ENCODE results near the gene C1RL. TPM values are rescaled to one million over a fixed set of nuclear protein-coding genes. Genes with fewer than 3 reads are reported as not detected.

C1RL gene
- total RNA-seq, 1 experiment from 2014 or later: 25.9 TPM

- Histone ChIP-seq H3K9me2 (ENCODE audit: insufficient read depth) (no peaks in the 10 kb centered on the region), H3K9me3 (ENCODE audit: control insufficient read depth in 1 of 2, insufficient read depth in 1 of 2, low read depth in 1 of 2, low read length in 2 of 2) (no peaks in the 10 kb centered on the region), H2AFZ (ENCODE audit: low read depth, low read length, poor library complexity, severe bottlenecking) (no peak overlapping the region), H4K20me1 (ENCODE audit: insufficient read depth) (no peaks in the 10 kb centered on the region), H3K27ac (ENCODE audit: low read depth, low read length) (no peak overlapping the region), H3K27me3 (ENCODE audit: insufficient read depth, low read length) (no peaks in the 10 kb centered on the region), H3K4me2 (ENCODE audit: low read length) (no peak overlapping the region), H3K4me3 (replicated peaks in 1 of 2; ENCODE audit: low read depth in 1 of 2, low read length in 2 of 2) (no peak overlapping the region), H3K4me1 (ENCODE audit: control insufficient read depth in 1 of 2, insufficient read depth in 2 of 2, low read length in 2 of 2) (peaks cover 0 to 4% of the 10 kb centered on the region in 2 experiments; a peak in 1 of 4 replicates), H3K36me3 (ENCODE audit: control insufficient read depth in 1 of 2, insufficient read depth in 2 of 2, low read length in 2 of 2) (no peaks in the 10 kb centered on the region), H3K79me2 (ENCODE audit: insufficient read depth, low read length) (no peaks in the 10 kb centered on the region), H3K9ac (ENCODE audit: low read length) (no peak overlapping the region)
- ATAC-seq (no peak), DNase-seq (ENCODE audit: low read depth, low spot score) (no peak)
- no peak for TF ChIP-seq MAX (IDR thresholded peaks at IDR 0.05)
- no peak for TF ChIP-seq SIN3A (IDR thresholded peaks at IDR 0.05; ENCODE audit: low read depth)
- no peak for TF ChIP-seq POLR2A (IDR thresholded peaks at IDR 0.05; ENCODE audit: borderline replicate concordance, extremely low read depth, insufficient read depth, insufficient read length)
- TF ChIP-seq SP1 (IDR thresholded peaks at IDR 0.05; ENCODE audit: low read depth): no peak
- no peak for TF ChIP-seq ATF3 (IDR thresholded peaks at IDR 0.05)
- TF ChIP-seq FOSL1 (IDR thresholded peaks at IDR 0.05; ENCODE audit: low read depth): no peak
- TF ChIP-seq POLR2AphosphoS5 (IDR thresholded peaks at IDR 0.05; ENCODE audit: low read depth, low read length): no peak
- no peak for TF ChIP-seq TCF7L2 (IDR thresholded peaks at IDR 0.05; ENCODE audit: borderline replicate concordance, extremely low read depth, insufficient read depth, insufficient read length)
- TF ChIP-seq CEBPB (IDR thresholded peaks at IDR 0.05; ENCODE audit: low read depth): no peak
- ChIA-PET CTCF (no interaction called here), RAD21 (ENCODE audit: low non-redundant PET in 1 of 2, low total read pairs in 2 of 2, uncharacterized antibody in 2 of 2, unreplicated experiment in 2 of 2) (no interaction called here), POLR2A (no interaction called here)
- BruUV-seq (replicated peaks): no TSS peak
- intact Hi-C loops (cut with micrococcal nuclease): no loop called here
Measured at GRCh38 chr12:7058850-7059395, 50.1 kb downstream of the C1RL start.

GRCh38 chr12:7058163-7058845 is 50.7 kb downstream of the C1RL start:
- H3K9me3 ChIP-seq (ENCODE audit: control insufficient read depth in 1 of 2, insufficient read depth in 1 of 2, low read depth in 1 of 2, low read length in 2 of 2): no peaks in the 10 kb centered on the region
- H2AFZ ChIP-seq (ENCODE audit: low read depth, low read length, poor library complexity, severe bottlenecking): no peak overlapping the region
- ChIA-PET CTCF (no interaction called here), POLR2A (no interaction called here), RAD21 (ENCODE audit: low non-redundant PET in 1 of 2, low total read pairs in 2 of 2, uncharacterized antibody in 2 of 2, unreplicated experiment in 2 of 2) (no interaction called here)
- DNase-seq (ENCODE audit: low read depth, low spot score): no peak
- no TSS peak for BruUV-seq (replicated peaks)
- no peak overlapping the region for H3K9ac ChIP-seq (ENCODE audit: low read length)
- H3K27ac ChIP-seq (ENCODE audit: low read depth, low read length): no peak overlapping the region
- no peaks in the 10 kb centered on the region for H3K36me3 ChIP-seq (ENCODE audit: control insufficient read depth in 1 of 2, insufficient read depth in 2 of 2, low read length in 2 of 2)
- H4K20me1 ChIP-seq (ENCODE audit: insufficient read depth): no peaks in the 10 kb centered on the region
- H3K27me3 ChIP-seq (ENCODE audit: insufficient read depth, low read length): no peaks in the 10 kb centered on the region
- ATAC-seq: no peak
- H3K4me1 ChIP-seq (ENCODE audit: control insufficient read depth in 1 of 2, insufficient read depth in 2 of 2, low read length in 2 of 2): peaks cover 0 to 4% of the 10 kb centered on the region in 2 experiments; a peak in 1 of 4 replicates
- intact Hi-C loops (cut with micrococcal nuclease): no loop called here
- TF ChIP-seq YY1 (IDR thresholded peaks at IDR 0.05; ENCODE audit: extremely low read depth, insufficient replicate concordance, low read depth, low read length): no peak
- no peak for TF ChIP-seq EGR1 (IDR thresholded peaks at IDR 0.05; ENCODE audit: low read depth)
- TF ChIP-seq RAD21 (IDR thresholded peaks at IDR 0.05; ENCODE audit: low read depth): no peak
- no peak for TF ChIP-seq TCF7L2 (IDR thresholded peaks at IDR 0.05; ENCODE audit: borderline replicate concordance, extremely low read depth, insufficient read depth, insufficient read length)
- TF ChIP-seq SRF (IDR thresholded peaks at IDR 0.05; ENCODE audit: low read depth): no peak
- TF ChIP-seq MAX (IDR thresholded peaks at IDR 0.05): no peak
- no peak for TF ChIP-seq EZH2phosphoT487 (IDR thresholded peaks at IDR 0.05; ENCODE audit: borderline replicate concordance)
- no peak for TF ChIP-seq POLR2AphosphoS5 (IDR thresholded peaks at IDR 0.05; ENCODE audit: low read depth, low read length)
- no peak for TF ChIP-seq JUND (IDR thresholded peaks at IDR 0.05)
- TF ChIP-seq ELF1 (IDR thresholded peaks at IDR 0.05; ENCODE audit: borderline replicate concordance, low read depth): no peak
- TF ChIP-seq FOSL1 (IDR thresholded peaks at IDR 0.05; ENCODE audit: low read depth): no peak
- no peak for TF ChIP-seq ATF3 (IDR thresholded peaks at IDR 0.05)
- TF ChIP-seq SIN3A (IDR thresholded peaks at IDR 0.05; ENCODE audit: low read depth): no peak
- H3K9me2 ChIP-seq (ENCODE audit: insufficient read depth): no peaks in the 10 kb centered on the region
- no peak overlapping the region for H3K4me3 ChIP-seq (replicated peaks in 1 of 2; ENCODE audit: low read depth in 1 of 2, low read length in 2 of 2)
- H3K79me2 ChIP-seq (ENCODE audit: insufficient read depth, low read length): no peaks in the 10 kb centered on the region
- no peak overlapping the region for H3K4me2 ChIP-seq (ENCODE audit: low read length)
